Stimulated activated CD8-positive, alpha-beta memory T cell treated with anti-CD3 and anti-CD28 coated beads, Interleukin-2, amount 100 ng/mL, for 48 hours (primary cell): ENCODE measurements around the gene PRSS8.
A peak's percentile ranks its signal among the peaks of the same experiment; 100 is the strongest.
"Not testable (repeated sequence)": the region's sequence is repeated elsewhere in the genome, so short reads cannot be mapped to it uniquely, and the experiment has no call there.

Experiments
- DNase-seq, 2 donors: peaks; one replicate each; pipeline ENCODE4 v3.0.0-alpha.2; 2020; ENCODE audit warnings: low read depth in 2 of 2

The PRSS8 gene

DNA sequence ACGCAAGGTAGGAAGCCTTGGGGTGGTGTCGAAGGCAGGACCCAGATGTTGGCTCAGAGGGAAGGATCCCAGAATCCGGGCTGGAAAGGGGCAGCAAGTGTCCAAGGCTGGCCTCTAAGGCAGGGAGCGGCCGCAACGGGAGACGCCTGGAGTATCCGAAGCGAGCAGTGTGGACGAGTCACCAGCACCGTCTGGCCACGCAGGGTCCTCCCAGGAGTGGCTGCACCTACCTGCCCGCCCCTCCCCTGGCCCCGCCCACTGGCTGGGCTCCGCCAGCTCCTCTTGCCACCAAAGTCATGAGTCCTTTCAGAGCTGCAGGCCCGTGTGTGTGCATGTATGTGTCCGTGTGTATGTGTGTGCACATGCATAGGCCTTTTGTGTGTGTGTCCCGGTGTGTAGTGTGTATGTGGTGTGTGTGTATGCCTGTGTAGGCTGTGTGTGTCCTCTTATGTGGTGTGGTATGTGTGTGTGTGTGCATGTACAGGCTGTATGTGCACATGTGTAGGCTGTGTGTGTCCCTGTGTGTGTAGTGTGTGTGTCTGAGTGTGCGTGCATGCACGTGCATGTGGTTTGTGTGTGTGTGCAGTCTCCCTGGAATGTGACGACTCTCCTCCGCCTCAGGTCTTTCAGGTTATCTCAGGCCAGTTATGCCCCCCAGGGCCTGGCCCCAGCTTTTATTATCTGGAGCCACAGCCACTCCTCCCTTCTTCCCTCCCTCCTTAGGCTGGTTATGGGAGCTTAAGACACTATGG is at the start of gene PRSS8:
TSS of gene PRSS8 (minus strand) at position 193 of the 752 bp plus-strand sequence. CDS start 229 bp downstream, outside the sequence.
- DNase-seq: no peak

DNA sequence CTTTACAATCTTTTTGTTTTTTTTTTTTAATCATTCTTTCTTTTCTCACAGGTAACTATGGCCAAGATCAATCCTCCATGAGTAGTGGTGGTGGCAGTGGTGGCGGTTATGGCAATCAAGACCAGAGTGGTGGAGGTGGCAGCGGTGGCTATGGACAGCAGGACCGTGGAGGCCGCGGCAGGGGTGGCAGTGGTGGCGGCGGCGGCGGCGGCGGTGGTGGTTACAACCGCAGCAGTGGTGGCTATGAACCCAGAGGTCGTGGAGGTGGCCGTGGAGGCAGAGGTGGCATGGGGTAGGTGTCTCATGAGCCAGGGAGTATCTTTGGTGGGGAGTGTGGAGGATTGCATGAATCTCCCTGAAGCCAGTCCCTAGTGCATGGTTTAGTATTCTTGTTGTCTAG is 49.4 kb upstream of the PRSS8 start:
- DNase-seq: no peak

GRCh38 chr16:31183432-31184428 is 48.2 kb upstream of the PRSS8 start:
- no peak for DNase-seq

DNA sequence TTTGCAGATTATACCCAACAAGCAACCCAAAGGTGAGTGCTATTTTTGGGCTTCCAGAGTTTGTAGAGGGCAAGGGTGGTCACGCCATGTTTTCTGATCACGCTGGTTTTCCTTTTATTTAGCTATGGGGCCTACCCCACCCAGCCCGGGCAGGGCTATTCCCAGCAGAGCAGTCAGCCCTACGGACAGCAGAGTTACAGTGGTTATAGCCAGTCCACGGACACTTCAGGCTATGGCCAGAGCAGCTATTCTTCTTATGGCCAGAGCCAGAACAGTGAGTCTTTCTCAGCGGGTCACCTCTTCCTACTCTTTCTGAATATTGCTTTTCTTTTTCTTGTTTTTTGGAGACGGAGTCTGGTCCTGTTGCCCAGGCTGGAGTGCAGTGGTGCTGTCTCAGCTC is 46.9 kb upstream of the PRSS8 start:
- no peak for DNase-seq

DNA sequence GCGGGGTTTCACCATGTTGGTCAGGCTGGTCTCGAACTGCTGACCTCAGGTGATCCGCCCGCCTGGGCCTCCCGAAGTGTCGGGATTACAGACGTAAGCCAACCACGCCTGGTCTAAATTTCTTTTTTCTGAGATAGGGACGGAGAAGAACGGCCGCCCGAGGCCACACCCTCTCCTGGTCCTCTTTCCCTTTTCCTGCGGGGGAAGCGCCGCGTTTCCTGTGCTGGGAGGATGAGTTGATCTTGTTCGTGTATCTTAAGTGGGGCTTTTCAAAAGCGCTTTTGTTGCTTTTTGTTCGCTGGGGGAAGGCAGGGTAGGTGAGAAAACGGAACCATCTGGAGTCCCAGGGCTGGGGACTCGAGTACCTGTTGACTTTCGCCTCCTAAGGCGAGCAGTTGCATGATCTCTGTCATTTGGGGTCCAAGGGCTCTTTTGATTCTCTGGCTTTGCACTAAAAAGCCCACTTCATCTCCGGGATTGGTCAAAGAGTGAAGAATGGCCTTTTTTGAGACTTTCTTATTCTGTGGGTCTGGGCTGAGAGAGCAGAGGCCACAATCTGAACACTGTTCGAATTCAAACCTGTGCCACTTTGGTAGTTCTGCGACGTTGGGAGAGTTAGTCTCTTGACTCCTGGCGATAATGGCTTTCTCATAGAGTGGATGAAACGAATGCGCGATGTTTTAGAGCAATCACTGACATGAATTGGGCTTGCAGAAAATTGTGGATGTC is 45.7 kb upstream of the PRSS8 start:
- DNase-seq: no peak

GRCh38 chr16:31179747-31180459 is 44.4 kb upstream of the PRSS8 start, which contains the start of gene FUS:
TSS of gene FUS (plus strand) at chr16:31180139. CDS start at chr16:31180215, 76 bp downstream.
- peak; percentile 83 to 86 for DNase-seq

GRCh38 chr16:31179219-31179746 is 43.8 kb upstream of the PRSS8 start:
- DNase-seq: no peak

- DNase-seq: peak in 1 of 2 donors; percentile 25
Observed at GRCh38 chr16:31177136-31177535, 41.6 kb upstream of the PRSS8 start.

DNA sequence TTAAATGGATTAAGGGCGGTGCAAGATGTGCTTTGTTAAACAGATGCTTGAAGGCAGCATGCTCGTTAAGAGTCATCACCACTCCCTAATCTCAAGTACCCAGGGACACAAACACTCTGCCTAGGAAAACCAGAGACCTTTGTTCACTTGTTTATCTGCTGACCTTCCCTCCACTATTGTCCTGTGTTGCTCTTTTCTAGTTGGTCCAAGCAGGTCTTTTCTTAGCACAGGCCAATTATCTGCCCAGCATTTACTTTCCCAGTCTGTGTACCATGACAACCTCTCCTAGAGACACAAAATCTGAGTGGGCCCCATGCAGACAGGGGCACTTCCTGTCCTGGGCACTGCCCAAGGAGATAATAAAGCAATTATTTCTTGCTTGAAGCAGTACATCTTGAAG is 34.5 kb upstream of the PRSS8 start:
- not testable (repeated sequence) for DNase-seq

DNA sequence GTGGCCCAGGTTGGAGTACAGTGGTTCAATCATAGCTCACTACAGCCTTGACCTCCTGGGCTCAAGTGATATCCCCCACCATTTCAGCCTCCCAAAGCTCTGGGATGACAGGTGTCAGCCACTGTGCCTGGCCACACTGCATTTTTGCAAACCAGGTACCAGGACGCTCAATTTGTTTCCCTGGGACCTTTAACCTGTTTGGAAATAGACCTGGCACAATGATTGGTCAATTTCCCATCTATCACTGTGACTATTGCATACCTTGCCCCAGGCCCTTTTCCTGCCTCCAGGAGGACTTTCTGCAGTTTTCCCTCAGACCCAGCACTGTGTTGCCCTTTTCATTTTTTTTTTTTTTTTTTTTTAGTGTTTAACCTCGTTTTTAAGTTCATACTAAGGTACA is 33.3 kb upstream of the PRSS8 start:
- no peak for DNase-seq

- no peak for DNase-seq
Observed at GRCh38 chr16:31167315-31167714, 31.8 kb upstream of the PRSS8 start.

- DNase-seq: no peak
Observed at GRCh38 chr16:31157136-31157535, 21.6 kb upstream of the PRSS8 start.

DNA sequence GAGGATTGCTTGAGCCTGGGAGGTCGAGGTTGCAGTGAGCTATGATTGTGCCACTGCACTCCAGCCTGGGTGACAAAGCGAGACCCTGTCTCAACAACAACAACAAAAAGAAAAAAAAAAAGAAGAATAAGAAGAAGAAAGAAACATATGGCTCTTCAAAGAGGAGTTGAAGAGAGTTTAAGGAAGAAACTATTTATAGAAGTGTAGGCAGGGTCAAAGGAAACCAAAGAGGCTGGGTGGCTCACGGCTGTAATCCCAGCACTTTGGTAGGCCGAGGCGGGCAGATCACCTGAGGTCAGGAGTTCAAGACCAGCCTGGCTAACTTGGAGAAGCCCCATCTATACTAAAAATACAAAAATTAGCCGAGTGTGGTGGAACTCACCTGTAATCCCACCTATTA is 15.4 kb upstream of the PRSS8 start:
- DNase-seq: not testable (repeated sequence)

DNA sequence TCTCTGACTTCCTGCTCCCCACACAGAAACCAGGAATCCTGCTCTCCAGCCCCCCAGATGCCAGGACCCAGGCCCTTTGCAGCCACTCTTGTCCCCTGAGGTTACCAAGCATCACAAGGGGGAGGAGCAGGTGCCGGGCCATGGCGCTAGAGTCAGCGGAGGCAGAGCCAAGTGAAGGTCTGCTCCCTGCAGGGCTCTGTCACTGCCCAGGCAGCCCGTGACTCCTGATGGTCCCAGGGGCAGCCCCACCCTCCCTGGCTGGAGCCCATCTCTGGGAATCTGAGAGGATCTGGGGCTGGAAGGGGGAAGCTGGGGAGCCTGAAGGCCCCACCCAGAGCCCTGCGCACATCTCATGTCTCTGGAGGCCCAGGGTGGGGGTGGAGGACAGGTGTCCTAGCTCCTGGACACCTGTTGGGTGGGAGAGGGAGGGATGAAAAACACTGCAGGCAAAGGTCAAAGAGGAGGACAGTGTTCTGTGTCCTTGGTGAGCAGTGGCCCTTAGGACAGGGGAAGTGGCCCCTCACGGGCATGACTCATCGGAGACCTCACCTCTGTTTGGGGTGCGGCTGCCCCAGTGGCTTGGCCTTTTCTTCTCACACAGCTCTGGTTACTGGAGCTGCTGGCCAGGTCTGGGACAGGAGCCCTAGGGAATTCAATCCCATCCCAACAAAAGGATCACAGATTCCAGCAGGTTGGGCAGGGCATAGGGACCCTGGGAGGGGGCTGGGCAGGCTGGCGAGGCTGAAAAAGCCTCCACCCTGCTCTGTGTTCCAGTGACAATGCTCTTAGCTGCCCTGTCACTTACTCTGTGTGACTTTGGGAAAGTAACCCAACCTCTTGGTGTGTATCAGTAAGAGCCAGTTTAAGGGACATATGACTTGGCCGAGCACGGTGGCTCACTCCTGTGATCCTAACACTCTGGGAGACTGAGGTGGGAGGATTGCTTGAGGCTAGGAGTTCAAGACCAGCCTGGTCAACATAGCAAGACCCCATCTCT is 14.7 kb upstream of the PRSS8 start, which contains the start of gene PRSS36:
TSS of gene PRSS36 (minus strand) at position 173 of the 997 bp plus-strand sequence. CDS start at position 142, 31 bp downstream.
- no peak for DNase-seq

DNA sequence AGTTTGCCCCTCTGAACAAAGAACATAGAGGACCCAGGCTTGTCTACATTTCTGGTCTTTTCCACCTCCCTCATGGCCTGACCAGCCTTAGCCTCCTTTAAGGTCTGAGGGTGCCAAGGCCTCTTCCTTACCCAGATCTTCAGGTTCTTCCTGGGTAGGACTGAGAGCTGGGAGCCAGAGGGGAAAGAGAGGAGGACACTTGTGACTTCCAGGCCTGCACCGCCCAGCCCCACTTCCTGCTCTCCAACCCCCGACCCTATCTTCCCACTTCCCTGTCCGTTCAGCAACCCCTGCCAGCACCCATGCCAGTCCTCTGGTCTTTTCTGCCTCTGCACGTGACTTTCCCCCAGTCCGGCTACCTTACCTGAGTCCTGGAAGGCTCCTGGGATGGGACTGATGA is 13.8 kb upstream of the PRSS8 start:
- DNase-seq: no peak

DNA sequence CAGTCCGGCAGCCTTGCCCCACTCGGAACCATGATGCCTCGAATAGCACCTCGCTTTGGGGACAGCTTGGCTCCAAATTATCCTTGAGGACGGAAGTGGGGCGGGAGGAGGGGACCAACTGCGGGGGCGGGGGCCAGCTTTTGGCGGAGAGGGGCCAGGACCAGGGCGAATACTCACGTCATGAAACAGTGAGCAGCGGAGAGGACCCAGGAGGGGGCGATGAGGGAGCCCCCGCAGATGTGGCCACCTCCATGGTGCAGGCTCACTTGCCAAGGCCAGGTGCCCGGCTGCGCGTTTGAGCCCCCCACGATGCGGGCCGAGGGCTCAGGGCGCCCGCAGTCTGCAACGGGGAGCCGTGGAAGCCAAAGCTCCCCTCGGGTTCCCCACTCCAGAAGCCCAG is 13.4 kb upstream of the PRSS8 start:
- no peak for DNase-seq

GRCh38 chr16:31148281-31148728 is 12.8 kb upstream of the PRSS8 start:
- DNase-seq: no peak

DNA sequence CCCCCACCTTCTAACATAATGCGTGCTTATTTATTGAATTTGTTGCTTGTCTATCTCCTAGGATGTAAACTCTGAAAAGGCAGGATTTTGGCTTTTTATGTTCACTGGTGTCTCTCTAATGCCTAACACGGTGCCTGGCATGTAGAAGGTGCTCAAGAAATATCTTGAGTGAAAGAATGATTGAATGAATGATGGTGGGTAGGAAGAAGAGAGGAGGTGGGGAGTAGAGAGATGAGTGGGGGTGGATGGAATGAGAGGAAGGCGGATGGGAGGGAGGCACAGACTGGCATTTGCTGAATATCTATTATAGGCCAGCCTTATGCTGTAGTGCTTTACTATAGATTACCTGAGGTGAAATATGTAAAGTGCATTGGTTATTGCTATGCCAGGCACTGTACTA is 12.0 kb upstream of the PRSS8 start:
- no peak for DNase-seq

GRCh38 chr16:31145398-31145990 is 10.0 kb upstream of the PRSS8 start:
- no peak for DNase-seq
